ENCODE measurements around the gene PIGT. TPM values are rescaled to one million over a fixed set of nuclear protein-coding genes. Genes with fewer than 3 reads are reported as not detected.

The PIGT gene
- total RNA-seq, 1 donor: 28.1 TPM

- no peak for DNase-seq (ENCODE audit: low read depth)
- no peak for TF ChIP-seq CTCF (IDR thresholded peaks at IDR 0.05; ENCODE audit: insufficient read depth, low read depth, low read length)
- H3K4me3 ChIP-seq (ENCODE audit: low read depth, low read length): no peak within 1 kb of the TSS
Observed at GRCh38 chr20:45378191-45378590, 37.8 kb upstream of the PIGT start, which contains the start of gene TP53TG5. TP53TG5 (minus strand) TSS chr20:45378325; CDS start chr20:45378236, 89 bp downstream.

- H3K4me3 ChIP-seq (ENCODE audit: low read depth, low read length): no peak overlapping the region
- no peak for TF ChIP-seq CTCF (IDR thresholded peaks at IDR 0.05; ENCODE audit: insufficient read depth, low read depth, low read length)
- DNase-seq (ENCODE audit: low read depth): no peak
Observed at GRCh38 chr20:45387274-45387673, 28.7 kb upstream of the PIGT start.

- no peak for DNase-seq (ENCODE audit: low read depth)
- TF ChIP-seq CTCF (IDR thresholded peaks at IDR 0.05; ENCODE audit: insufficient read depth, low read depth, low read length): no peak
- H3K4me3 ChIP-seq (ENCODE audit: low read depth, low read length): no peak overlapping the region
Observed at GRCh38 chr20:45390931-45391330, 25.0 kb upstream of the PIGT start.

- H3K4me3 ChIP-seq (ENCODE audit: low read depth, low read length): no peak overlapping the region
- no peak for TF ChIP-seq CTCF (IDR thresholded peaks at IDR 0.05; ENCODE audit: insufficient read depth, low read depth, low read length)
- no peak for DNase-seq (ENCODE audit: low read depth)
Observed at GRCh38 chr20:45391559-45391958, 24.4 kb upstream of the PIGT start.

- no peak overlapping the region for H3K4me3 ChIP-seq (ENCODE audit: low read depth, low read length)
- no peak for TF ChIP-seq CTCF (IDR thresholded peaks at IDR 0.05; ENCODE audit: insufficient read depth, low read depth, low read length)
- DNase-seq (ENCODE audit: low read depth): no peak
Observed at GRCh38 chr20:45392733-45393132, 23.2 kb upstream of the PIGT start.

GRCh38 chr20:45394221-45395113, 21.5 kb upstream of the PIGT start:
- no peak for DNase-seq (ENCODE audit: low read depth)
- TF ChIP-seq CTCF (IDR thresholded peaks at IDR 0.05; ENCODE audit: insufficient read depth, low read depth, low read length): no peak
- H3K4me3 ChIP-seq (ENCODE audit: low read depth, low read length): no peak overlapping the region

- no peak for TF ChIP-seq CTCF (IDR thresholded peaks at IDR 0.05; ENCODE audit: insufficient read depth, low read depth, low read length)
- no peak overlapping the region for H3K4me3 ChIP-seq (ENCODE audit: low read depth, low read length)
- DNase-seq (ENCODE audit: low read depth): no peak
Observed at GRCh38 chr20:45395114-45395415, 20.9 kb upstream of the PIGT start.
